ENCODE data around the gene ODC1.

The ODC1 gene

DNA sequence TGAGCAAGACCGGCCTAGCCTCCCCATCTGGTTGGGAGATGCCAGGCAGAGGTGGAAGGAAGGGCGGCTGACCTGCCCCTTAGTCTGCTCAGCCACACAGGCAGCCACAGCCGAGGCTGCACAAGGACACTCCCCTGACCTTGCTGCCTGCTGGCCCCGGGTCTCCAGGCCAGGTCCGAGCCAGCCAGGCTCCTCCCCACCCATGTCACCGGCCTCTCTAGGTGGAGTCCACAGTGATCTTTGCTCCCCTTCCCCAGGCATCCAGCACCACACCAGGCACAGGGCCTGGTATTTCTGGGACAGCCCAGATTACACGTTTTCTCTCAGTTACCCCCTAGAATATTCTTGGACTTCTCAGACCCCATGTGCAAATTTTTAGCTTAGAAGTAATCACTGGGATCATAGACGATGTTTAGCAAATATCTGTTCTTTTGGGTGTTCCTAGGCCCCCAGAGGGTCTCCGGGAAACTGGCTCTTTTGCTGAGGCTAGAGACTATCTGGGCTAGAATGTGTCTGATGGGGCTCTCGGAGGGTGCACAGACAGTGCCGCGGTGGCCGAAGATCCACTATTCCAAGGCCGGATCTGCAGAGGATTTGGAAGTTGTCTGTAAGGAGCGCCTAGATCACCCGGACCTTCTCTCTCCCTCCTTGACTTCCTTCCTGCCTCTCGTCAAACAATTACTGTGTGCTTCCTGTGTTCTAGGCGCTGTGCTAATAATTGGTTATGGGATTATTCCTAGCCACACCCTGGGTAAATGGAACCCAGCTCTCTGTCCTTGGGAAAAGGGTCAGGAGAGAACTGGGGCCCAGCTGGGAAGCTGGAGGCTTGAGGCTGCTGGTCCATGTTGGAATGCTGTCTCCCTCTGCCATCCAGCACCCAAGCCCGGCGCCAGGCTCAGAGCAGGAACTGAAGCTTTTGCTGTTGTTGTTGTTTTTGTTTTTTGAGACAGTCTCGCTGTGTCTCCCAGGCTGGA, 46.9 kb downstream of the ODC1 start:
- no peak for TF ChIP-seq ZFX (IDR thresholded peaks at IDR 0.05)
- TF ChIP-seq CTCF (conservative IDR thresholded peaks at IDR 0.05) = no peak
- no peak overlapping the region for H3K27ac ChIP-seq

DNA sequence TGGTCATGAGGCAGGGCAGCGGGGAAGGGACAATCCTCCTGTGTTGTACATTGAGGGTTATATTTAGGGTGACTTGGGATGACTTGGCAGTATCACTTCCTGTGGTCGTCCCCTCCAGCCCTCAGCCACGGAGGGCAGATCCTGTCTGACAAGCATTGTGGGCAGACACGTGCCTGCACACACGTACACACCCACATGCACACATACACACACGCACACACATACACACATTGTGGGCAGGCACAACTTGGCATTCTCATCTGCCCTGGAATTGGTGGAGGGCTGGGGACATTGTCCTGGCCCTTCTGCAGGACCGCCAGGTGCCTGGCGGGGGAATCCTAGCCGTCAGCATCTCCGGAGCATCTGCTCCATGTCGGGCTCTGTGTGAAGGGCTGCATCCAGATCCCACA, 47.6 kb downstream of the ODC1 start:
- no peak overlapping the region for H3K27ac ChIP-seq
- TF ChIP-seq CTCF (conservative IDR thresholded peaks at IDR 0.05) = no peak
- no peak for TF ChIP-seq ZFX (IDR thresholded peaks at IDR 0.05)

- no peak for TF ChIP-seq ZFX (IDR thresholded peaks at IDR 0.05)
- no peak for TF ChIP-seq CTCF (conservative IDR thresholded peaks at IDR 0.05)
- no peak overlapping the region for H3K27ac ChIP-seq
These were observed 48.1 kb downstream of the ODC1 start for GRCh38 chr2:10400002-10400401.

GRCh38 chr2:10399358-10399757, 48.8 kb downstream of the ODC1 start:
- no peak overlapping the region for H3K27ac ChIP-seq

DNA sequence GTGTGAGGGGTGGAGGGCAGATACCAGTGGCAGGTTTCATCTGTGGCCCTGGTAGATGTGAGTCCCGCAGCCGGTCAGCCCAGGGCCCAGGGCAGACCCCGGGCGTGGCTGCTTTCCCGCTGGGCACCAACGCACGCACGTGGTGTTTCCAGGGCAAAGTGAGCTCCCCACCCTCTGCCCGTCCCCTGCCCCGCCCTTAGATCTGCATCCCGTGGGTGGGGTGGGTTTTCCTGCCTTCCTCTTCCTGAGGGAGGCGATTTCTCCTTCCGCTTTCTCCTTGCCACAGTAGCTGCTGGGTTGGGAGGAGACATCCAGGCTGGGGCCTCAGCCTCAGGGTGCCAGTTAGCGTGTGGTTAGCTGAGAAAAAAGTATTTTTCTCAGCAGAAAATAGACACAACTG, 49.6 kb downstream of the ODC1 start:
- TF ChIP-seq ZFX (IDR thresholded peaks at IDR 0.05) (no peak), CTCF (conservative IDR thresholded peaks at IDR 0.05) (no peak)
- no peak overlapping the region for H3K27ac ChIP-seq

More at GRCh38 chr2:10399358-10399757, 48.8 kb downstream of the ODC1 start:
- TF ChIP-seq CTCF (conservative IDR thresholded peaks at IDR 0.05) (no peak), ZFX (IDR thresholded peaks at IDR 0.05) (no peak)

DNA sequence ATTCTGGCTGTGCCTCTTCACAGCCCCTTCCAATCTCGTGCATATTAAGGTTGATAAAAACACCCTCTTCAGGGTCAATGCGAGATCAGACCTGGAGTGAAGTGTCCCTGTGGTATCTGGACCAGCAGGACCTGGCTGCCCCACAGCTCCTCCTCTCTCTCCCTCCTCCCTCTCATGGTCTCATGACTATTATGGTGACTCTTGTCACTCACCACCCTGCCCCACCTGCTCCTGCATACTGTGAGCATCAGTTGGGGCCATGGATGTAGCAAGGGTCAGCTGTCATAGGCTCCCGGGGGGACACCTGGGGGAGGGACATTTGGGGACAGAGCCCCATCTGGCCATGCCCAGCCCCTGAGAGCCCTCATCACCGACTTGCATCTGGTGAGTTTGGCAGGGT, 50.2 kb downstream of the ODC1 start:
- TF ChIP-seq ZFX (IDR thresholded peaks at IDR 0.05) (no peak), CTCF (conservative IDR thresholded peaks at IDR 0.05) (no peak)
- no peak overlapping the region for H3K27ac ChIP-seq

DNA sequence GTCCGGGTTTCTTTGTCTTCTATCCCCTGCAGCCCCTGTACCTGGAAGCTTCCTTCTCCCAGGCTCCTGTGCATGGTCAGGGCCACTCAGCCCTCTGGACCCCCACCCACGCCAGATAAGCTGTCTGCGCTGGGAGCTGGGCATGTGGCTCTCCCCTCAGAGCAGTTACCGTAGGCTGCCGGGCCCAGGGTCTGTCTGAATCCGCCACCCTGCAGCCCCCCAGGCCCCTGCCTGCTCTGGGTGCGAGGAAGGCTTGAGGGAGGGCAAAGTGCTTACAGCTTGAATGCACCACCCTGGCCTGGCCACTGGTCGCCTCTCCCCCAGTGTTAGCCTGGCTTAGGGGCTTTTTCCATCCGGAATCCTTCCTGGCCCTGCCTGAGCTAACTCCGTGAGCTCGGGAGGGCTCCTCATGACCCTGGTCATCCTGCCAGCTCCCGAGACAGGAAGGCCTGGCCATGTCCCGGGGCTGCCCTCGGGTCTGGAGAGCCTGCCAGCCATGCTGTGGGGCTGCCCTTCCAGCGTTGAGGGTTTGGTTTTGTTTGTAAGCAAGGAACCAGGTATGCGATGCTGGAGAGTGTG, 50.7 kb downstream of the ODC1 start:
- H3K27ac ChIP-seq = no peak overlapping the region
- TF ChIP-seq ZFX (IDR thresholded peaks at IDR 0.05) (no peak), CTCF (conservative IDR thresholded peaks at IDR 0.05) (no peak)

All from C4-2B (cell line).